GM12875 (cell line): ENCODE results near the gene PROC.

ENCODE experiments used
- H3K4me3 ChIP-seq: one replicate; pipeline ENCODE4 v1.5.1; 2011; ENCODE audit warnings: low read depth, low read length, control low read depth
- TF ChIP-seq, protein P1 (sequence below): IDR thresholded peaks from 2 replicates; pipeline ENCODE4 v1.5.1; 2011; ENCODE audit warnings: low read depth, mild to moderate bottlenecking, control low read depth, inconsistent platforms, low read length, moderate library complexity, borderline replicate concordance; ENCODE audit not compliant: insufficient read depth

The PROC gene

GRCh38 chr2:127419448-127420038, 1.3 kb downstream of the PROC start:
- no peak overlapping the region for H3K4me3 ChIP-seq
- TF ChIP-seq, protein P1, sequence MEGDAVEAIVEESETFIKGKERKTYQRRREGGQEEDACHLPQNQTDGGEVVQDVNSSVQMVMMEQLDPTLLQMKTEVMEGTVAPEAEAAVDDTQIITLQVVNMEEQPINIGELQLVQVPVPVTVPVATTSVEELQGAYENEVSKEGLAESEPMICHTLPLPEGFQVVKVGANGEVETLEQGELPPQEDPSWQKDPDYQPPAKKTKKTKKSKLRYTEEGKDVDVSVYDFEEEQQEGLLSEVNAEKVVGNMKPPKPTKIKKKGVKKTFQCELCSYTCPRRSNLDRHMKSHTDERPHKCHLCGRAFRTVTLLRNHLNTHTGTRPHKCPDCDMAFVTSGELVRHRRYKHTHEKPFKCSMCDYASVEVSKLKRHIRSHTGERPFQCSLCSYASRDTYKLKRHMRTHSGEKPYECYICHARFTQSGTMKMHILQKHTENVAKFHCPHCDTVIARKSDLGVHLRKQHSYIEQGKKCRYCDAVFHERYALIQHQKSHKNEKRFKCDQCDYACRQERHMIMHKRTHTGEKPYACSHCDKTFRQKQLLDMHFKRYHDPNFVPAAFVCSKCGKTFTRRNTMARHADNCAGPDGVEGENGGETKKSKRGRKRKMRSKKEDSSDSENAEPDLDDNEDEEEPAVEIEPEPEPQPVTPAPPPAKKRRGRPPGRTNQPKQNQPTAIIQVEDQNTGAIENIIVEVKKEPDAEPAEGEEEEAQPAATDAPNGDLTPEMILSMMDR: no peak

DNA sequence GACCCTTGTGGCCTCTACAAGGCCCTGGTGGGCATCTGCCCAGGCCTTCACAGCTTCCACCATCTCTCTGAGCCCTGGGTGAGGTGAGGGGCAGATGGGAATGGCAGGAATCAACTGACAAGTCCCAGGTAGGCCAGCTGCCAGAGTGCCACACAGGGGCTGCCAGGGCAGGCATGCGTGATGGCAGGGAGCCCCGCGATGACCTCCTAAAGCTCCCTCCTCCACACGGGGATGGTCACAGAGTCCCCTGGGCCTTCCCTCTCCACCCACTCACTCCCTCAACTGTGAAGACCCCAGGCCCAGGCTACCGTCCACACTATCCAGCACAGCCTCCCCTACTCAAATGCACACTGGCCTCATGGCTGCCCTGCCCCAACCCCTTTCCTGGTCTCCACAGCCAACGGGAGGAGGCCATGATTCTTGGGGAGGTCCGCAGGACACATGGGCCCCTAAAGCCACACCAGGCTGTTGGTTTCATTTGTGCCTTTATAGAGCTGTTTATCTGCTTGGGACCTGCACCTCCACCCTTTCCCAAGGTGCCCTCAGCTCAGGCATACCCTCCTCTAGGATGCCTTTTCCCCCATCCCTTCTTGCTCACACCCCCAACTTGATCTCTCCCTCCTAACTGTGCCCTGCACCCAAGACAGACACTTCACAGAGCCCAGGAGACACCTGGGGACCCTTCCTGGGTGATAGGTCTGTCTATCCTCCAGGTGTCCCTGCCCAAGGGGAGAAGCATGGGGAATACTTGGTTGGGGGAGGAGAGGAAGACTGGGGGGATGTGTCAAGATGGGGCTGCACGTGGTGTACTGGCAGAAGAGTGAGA, 2.0 kb downstream of the PROC start:
- TF ChIP-seq, protein P1: no peak
- no peak overlapping the region for H3K4me3 ChIP-seq

GRCh38 chr2:127421116-127421800, 3.0 kb downstream of the PROC start:
- TF ChIP-seq, protein P1: no peak
- no peak overlapping the region for H3K4me3 ChIP-seq

GRCh38 chr2:127421871-127422558, 3.8 kb downstream of the PROC start:
- H3K4me3 ChIP-seq: no peak overlapping the region
- TF ChIP-seq, protein P1: no peak

- peak overlapping the region; percentile 30 for H3K4me3 ChIP-seq
- TF ChIP-seq, protein P1: no peak
Measured at GRCh38 chr2:127422559-127423477, 4.6 kb downstream of the PROC start.

GRCh38 chr2:127423478-127423843, 5.2 kb downstream of the PROC start:
- TF ChIP-seq, protein P1: 0 out of 2 replicates have a peak, but pooled peaks have one; percentile 2

More at GRCh38 chr2:127423478-127423843, 5.2 kb downstream of the PROC start:
- peak overlapping the region; percentile 30 for H3K4me3 ChIP-seq
